Measurements from ENCODE around the gene PAK5.
"Not testable (repeated sequence)": the region's sequence is repeated elsewhere in the genome, so short reads cannot be mapped to it uniquely, and the experiment has no call there.

Gene PAK5

GRCh38 chr20:9677100-9677623 lies 161.7 kb downstream of the PAK5 start:
- DNase-seq, result no peak

- DNase-seq, result no peak
Observed at GRCh38 chr20:9672981-9673380, 165.9 kb downstream of the PAK5 start.

GRCh38 chr20:9672027-9672426 lies 166.8 kb downstream of the PAK5 start:
- DNase-seq, result no peak

GRCh38 chr20:9668381-9668780 lies 170.5 kb downstream of the PAK5 start:
- DNase-seq, result no peak

- DNase-seq, result no peak
Observed at GRCh38 chr20:9663423-9663822, 175.5 kb downstream of the PAK5 start.

- DNase-seq, result no peak
Observed at GRCh38 chr20:9660236-9660868, 178.5 kb downstream of the PAK5 start.

- no peak for DNase-seq
Observed at GRCh38 chr20:9647741-9648140, 191.1 kb downstream of the PAK5 start.

GRCh38 chr20:9646375-9646774 lies 192.5 kb downstream of the PAK5 start:
- no peak for DNase-seq

- no peak for DNase-seq
Observed at GRCh38 chr20:9642882-9643281, 196.0 kb downstream of the PAK5 start.

- DNase-seq, result not testable (repeated sequence)
Observed at GRCh38 chr20:9641499-9642000, 197.3 kb downstream of the PAK5 start.

GRCh38 chr20:9637889-9638288 lies 201.0 kb downstream of the PAK5 start:
- no peak for DNase-seq

- no peak for DNase-seq
Observed at GRCh38 chr20:9635750-9636149, 203.1 kb downstream of the PAK5 start.

- DNase-seq, result no peak
Observed at GRCh38 chr20:9634327-9634726, 204.5 kb downstream of the PAK5 start.

GRCh38 chr20:9632991-9633390 lies 205.9 kb downstream of the PAK5 start:
- DNase-seq, result no peak

GRCh38 chr20:9632265-9632664 lies 206.6 kb downstream of the PAK5 start:
- DNase-seq, result no peak

GRCh38 chr20:9630554-9630953 lies 208.3 kb downstream of the PAK5 start:
- DNase-seq, result no peak

- no peak for DNase-seq
Observed at GRCh38 chr20:9629831-9630230, 209.0 kb downstream of the PAK5 start.

- no peak for DNase-seq
Observed at GRCh38 chr20:9628589-9628988, 210.3 kb downstream of the PAK5 start.

GRCh38 chr20:9628141-9628540 lies 210.7 kb downstream of the PAK5 start:
- no peak for DNase-seq

- no peak for DNase-seq
Observed at GRCh38 chr20:9627219-9627618, 211.7 kb downstream of the PAK5 start.

GRCh38 chr20:9626357-9626756 lies 212.5 kb downstream of the PAK5 start:
- DNase-seq, result no peak

GRCh38 chr20:9617940-9618339 lies 220.9 kb downstream of the PAK5 start:
- peak; percentile 50 for DNase-seq

- peak; percentile 42 for DNase-seq
Observed at GRCh38 chr20:9616833-9617461, 221.9 kb downstream of the PAK5 start.

- DNase-seq, result no peak
Observed at GRCh38 chr20:9616455-9616805, 222.4 kb downstream of the PAK5 start.
